ENCODE measurements around the gene CIPC.

Gene CIPC

GRCh38 chr14:77071938-77072388 is 26.1 kb upstream of the CIPC start:
- DNase-seq = no peak

GRCh38 chr14:77074969-77075368 is 23.1 kb upstream of the CIPC start:
- no peak for DNase-seq

- DNase-seq = no peak
Measured at GRCh38 chr14:77076113-77076631, 21.9 kb upstream of the CIPC start.

- no peak for DNase-seq
Measured at GRCh38 chr14:77077040-77077439, 21.0 kb upstream of the CIPC start.

GRCh38 chr14:77082356-77082755 is 15.7 kb upstream of the CIPC start:
- DNase-seq = no peak

GRCh38 chr14:77083082-77083481 is 15.0 kb upstream of the CIPC start:
- no peak for DNase-seq

- DNase-seq = no peak
Measured at GRCh38 chr14:77084985-77085384, 13.1 kb upstream of the CIPC start.

GRCh38 chr14:77085538-77085937 is 12.5 kb upstream of the CIPC start:
- DNase-seq = no peak

- DNase-seq = no peak
Measured at GRCh38 chr14:77086017-77086727, 11.9 kb upstream of the CIPC start.

- DNase-seq = no peak
Measured at GRCh38 chr14:77086951-77087350, 11.1 kb upstream of the CIPC start.

GRCh38 chr14:77087631-77088030 is 10.4 kb upstream of the CIPC start:
- DNase-seq = no peak

- no peak for DNase-seq
Measured at GRCh38 chr14:77088219-77088618, 9.8 kb upstream of the CIPC start.

- DNase-seq = no peak
Measured at GRCh38 chr14:77088645-77089044, 9.4 kb upstream of the CIPC start.

GRCh38 chr14:77091518-77091917 is 6.5 kb upstream of the CIPC start:
- no peak for DNase-seq

GRCh38 chr14:77092676-77093075 is 5.4 kb upstream of the CIPC start:
- no peak for DNase-seq

GRCh38 chr14:77094672-77095284 is 3.3 kb upstream of the CIPC start:
- peak; percentile 74 for DNase-seq

GRCh38 chr14:77097006-77097699 is 905 bp upstream of the CIPC start:
- no peak for DNase-seq

GRCh38 chr14:77098529-77099353 is 683 bp downstream of the CIPC start:
- DNase-seq = no peak

GRCh38 chr14:77099425-77100167 is 1.5 kb downstream of the CIPC start:
- DNase-seq = no peak

- DNase-seq = no peak
Measured at GRCh38 chr14:77100961-77101360, 2.9 kb downstream of the CIPC start.

GRCh38 chr14:77102154-77102553 is 4.1 kb downstream of the CIPC start:
- DNase-seq = no peak

GRCh38 chr14:77103475-77103874 is 5.4 kb downstream of the CIPC start:
- no peak for DNase-seq
